ENCODE measurements around the gene PKD1L1. TPM values are rescaled to one million over a fixed set of nuclear protein-coding genes. Genes with fewer than 3 reads are reported as not detected.

PKD1L1 gene
- total RNA-seq, 3 donors from 2014 or later: 0.08 to 0.29 (median 0.18) TPM

GRCh38 chr7:47734949-47735291 is 213.3 kb downstream of the PKD1L1 start:
- H3K4me1 Mint-ChIP-seq (ENCODE audit: low read depth): no peaks in the 10 kb centered on the region
- ATAC-seq (no peak), DNase-seq (no peak)
- no peaks in the 10 kb centered on the region for H3K9me3 Mint-ChIP-seq
- H3K36me3 Mint-ChIP-seq (ENCODE audit: insufficient read depth): no peaks in the 10 kb centered on the region
- H3K27me3 Mint-ChIP-seq (ENCODE audit: low read depth): peaks cover 4% of the 10 kb centered on the region
- H3K4me3 Mint-ChIP-seq: no peak overlapping the region

GRCh38 chr7:47734287-47734948 is 213.8 kb downstream of the PKD1L1 start:
- Mint-ChIP-seq H3K4me1 (ENCODE audit: low read depth) (no peaks in the 10 kb centered on the region), H3K27me3 (ENCODE audit: low read depth) (peaks cover 4% of the 10 kb centered on the region), H3K36me3 (ENCODE audit: insufficient read depth) (no peaks in the 10 kb centered on the region), H3K4me3 (no peak overlapping the region), H3K9me3 (no peaks in the 10 kb centered on the region)
- ATAC-seq (no peak), DNase-seq (no peak)

GRCh38 chr7:47730142-47730541 is 218.1 kb downstream of the PKD1L1 start:
- no peaks in the 10 kb centered on the region for H3K4me1 Mint-ChIP-seq (ENCODE audit: low read depth)
- no peak overlapping the region for H3K4me3 Mint-ChIP-seq
- no peaks in the 10 kb centered on the region for H3K9me3 Mint-ChIP-seq
- H3K27me3 Mint-ChIP-seq (ENCODE audit: low read depth): no peaks in the 10 kb centered on the region
- no peak for DNase-seq
- H3K36me3 Mint-ChIP-seq (ENCODE audit: insufficient read depth): no peaks in the 10 kb centered on the region
- ATAC-seq: no peak

- H3K9me3 Mint-ChIP-seq: no peaks in the 10 kb centered on the region
- no peaks in the 10 kb centered on the region for H3K27me3 Mint-ChIP-seq (ENCODE audit: low read depth)
- H3K4me3 Mint-ChIP-seq: no peak overlapping the region
- DNase-seq (no peak), ATAC-seq (no peak)
- no peaks in the 10 kb centered on the region for H3K36me3 Mint-ChIP-seq (ENCODE audit: insufficient read depth)
- H3K4me1 Mint-ChIP-seq (ENCODE audit: low read depth): no peaks in the 10 kb centered on the region
Observed at GRCh38 chr7:47726047-47726726, 222.1 kb downstream of the PKD1L1 start.

- peaks cover 3% of the 10 kb centered on the region for H3K4me1 Mint-ChIP-seq (ENCODE audit: low read depth)
- H3K27me3 Mint-ChIP-seq (ENCODE audit: low read depth): no peaks in the 10 kb centered on the region
- DNase-seq (no peak), ATAC-seq (no peak)
- H3K9me3 Mint-ChIP-seq: no peaks in the 10 kb centered on the region
- H3K36me3 Mint-ChIP-seq (ENCODE audit: insufficient read depth): no peaks in the 10 kb centered on the region
- no peak overlapping the region for H3K4me3 Mint-ChIP-seq
Observed at GRCh38 chr7:47725031-47725780, 223.1 kb downstream of the PKD1L1 start.

Other genes starting within 250 kb of the PKD1L1 start
- gene HUS1, start 31.1 kb upstream of the PKD1L1 start, total RNA-seq: 10 to 100 TPM; 48.9 to 55.3 (median 54.8) TPM
- gene SUN3, start 80.6 kb upstream of the PKD1L1 start, total RNA-seq: not detected
- gene C7orf57, start 87.1 kb upstream of the PKD1L1 start, total RNA-seq: under 1 TPM; 0.15 to 0.45 (median 0.16) TPM
- gene UPP1, start 140.8 kb upstream of the PKD1L1 start, total RNA-seq: 10 to 100 TPM; 25.5 to 45.8 (median 45.1) TPM
- gene ABCA13, start 223.0 kb upstream of the PKD1L1 start, total RNA-seq: under 1 TPM in 2 of 3 donors, not detected in 1; 0.08 TPM